Body of pancreas (tissue), 4 donors: ENCODE measurements around the gene C1orf198. TPM values are rescaled to one million over a fixed set of nuclear protein-coding genes. Genes with fewer than 3 reads are reported as not detected.

Experiments used
- ATAC-seq: fragments of 150-250 bp; one replicate; pipeline ENCODE4 v1.9.1; 2016
- DNase-seq, 4 donors: peaks; one replicate each; pipeline ENCODE4 v3.0.0-alpha.2; 2019
- H3K27ac ChIP-seq, 4 donors: fragments of 200-600 bp; sonication (generic); 1 replicate in 3 of 4; 2 replicates in 1 of 4; pipeline versions ENCODE4 v1.5.1 to v1.6.1; 2016 to 2019; ENCODE audit warnings: mild to moderate bottlenecking in 1 of 4, mixed read lengths in 1 of 4, moderate library complexity in 1 of 4
- H3K27me3 ChIP-seq, 2 donors: fragments of 200-600 bp; sonication (generic); one replicate each; pipeline ENCODE4 v1.6.0; 2016; ENCODE audit warnings: mild to moderate bottlenecking in 1 of 2
- H3K36me3 ChIP-seq, 2 donors: fragments of 200-600 bp; sonication (generic); replicated peaks in 1 of 2; 2 replicates each; pipeline ENCODE4 v1.5.1; 2016; ENCODE audit warnings: low read depth in 2 of 2; ENCODE audit not compliant: insufficient read depth in 1 of 2
- H3K4me1 ChIP-seq: fragments of 200-600 bp; sonication (generic); one replicate; pipeline ENCODE4 v1.6.0; 2016
- H3K4me3 ChIP-seq, 2 donors: fragments of 200-600 bp; sonication (generic); 1 replicate in 1 of 2; 2 replicates in 1 of 2; pipeline ENCODE4 v1.5.1; 2016 to 2019
- H3K9me3 ChIP-seq, 3 donors: fragments of 200-600 bp; sonication (generic); 1 replicate in 2 of 3; 2 replicates in 1 of 3; pipeline ENCODE4 v1.5.1; 2016
- POLR2A ChIP-seq, 3 donors: fragments of 450-650 bp; IDR thresholded peaks; one replicate each; pipeline ENCODE4 v1.6.1; 2016; ENCODE audit warnings: antibody characterized with exemption in 3 of 3, mild to moderate bottlenecking in 2 of 3
- WGBS, 2 donors: methylation state at CpG; one replicate each; pipeline ENCODE4 v1.1.5; 2017; 5-methylcytosine and 5-hydroxymethylcytosine counted together
- intact Hi-C: fragments of 100-400 bp; cut with DNase I; formaldehyde crosslinking; loops from one replicate; pipeline ENCODE4 v1.15.1; 2023
- total RNA-seq, 2 donors: library from RNA; depleted of rRNA; stranded (reverse); fragments of >200 nt; gene quantifications; one replicate each; pipeline ENCODE4 v1.1.0, GENCODE V29; 2016
- TF ChIP-seq, protein P1 (sequence below), 7 experiments: fragments of 450-650 bp in 4 of 7; fragments of 200-600 bp in 3 of 7; sonication (generic) in 3 of 7; IDR thresholded peaks; one replicate each; pipeline ENCODE4 v1.5.1; 2016 to 2019; ENCODE audit warnings: antibody characterized with exemption in 7 of 7

Gene C1orf198
- total RNA-seq, 2 donors from 2014 or later, result 29.0 to 66.7 TPM

- Histone ChIP-seq H3K27me3 (no peaks in the 10 kb centered on the region), H3K4me3 (no peak overlapping the region), H3K36me3 (no peaks in the 10 kb centered on the region), H3K27ac (no peak overlapping the region), H3K9me3 (peaks cover 0 to 5% (median 0%) of the 10 kb centered on the region in 3 donors), H3K4me1 (no peaks in the 10 kb centered on the region)
- intact Hi-C loops, result no loop called here
- 18 to 20% methylated on average over 8 of the region's 8 CpGs for WGBS, 2 donors
- TF ChIP-seq, protein P1, sequence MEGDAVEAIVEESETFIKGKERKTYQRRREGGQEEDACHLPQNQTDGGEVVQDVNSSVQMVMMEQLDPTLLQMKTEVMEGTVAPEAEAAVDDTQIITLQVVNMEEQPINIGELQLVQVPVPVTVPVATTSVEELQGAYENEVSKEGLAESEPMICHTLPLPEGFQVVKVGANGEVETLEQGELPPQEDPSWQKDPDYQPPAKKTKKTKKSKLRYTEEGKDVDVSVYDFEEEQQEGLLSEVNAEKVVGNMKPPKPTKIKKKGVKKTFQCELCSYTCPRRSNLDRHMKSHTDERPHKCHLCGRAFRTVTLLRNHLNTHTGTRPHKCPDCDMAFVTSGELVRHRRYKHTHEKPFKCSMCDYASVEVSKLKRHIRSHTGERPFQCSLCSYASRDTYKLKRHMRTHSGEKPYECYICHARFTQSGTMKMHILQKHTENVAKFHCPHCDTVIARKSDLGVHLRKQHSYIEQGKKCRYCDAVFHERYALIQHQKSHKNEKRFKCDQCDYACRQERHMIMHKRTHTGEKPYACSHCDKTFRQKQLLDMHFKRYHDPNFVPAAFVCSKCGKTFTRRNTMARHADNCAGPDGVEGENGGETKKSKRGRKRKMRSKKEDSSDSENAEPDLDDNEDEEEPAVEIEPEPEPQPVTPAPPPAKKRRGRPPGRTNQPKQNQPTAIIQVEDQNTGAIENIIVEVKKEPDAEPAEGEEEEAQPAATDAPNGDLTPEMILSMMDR (IDR thresholded peaks at IDR 0.05), result no peak
- TF ChIP-seq POLR2A (IDR thresholded peaks at IDR 0.05), result no peak
- no peak for ATAC-seq
- DNase-seq, result no peak
Measured at GRCh38 chr1:230879778-230880177, 11.5 kb upstream of the C1orf198 start.

DNA sequence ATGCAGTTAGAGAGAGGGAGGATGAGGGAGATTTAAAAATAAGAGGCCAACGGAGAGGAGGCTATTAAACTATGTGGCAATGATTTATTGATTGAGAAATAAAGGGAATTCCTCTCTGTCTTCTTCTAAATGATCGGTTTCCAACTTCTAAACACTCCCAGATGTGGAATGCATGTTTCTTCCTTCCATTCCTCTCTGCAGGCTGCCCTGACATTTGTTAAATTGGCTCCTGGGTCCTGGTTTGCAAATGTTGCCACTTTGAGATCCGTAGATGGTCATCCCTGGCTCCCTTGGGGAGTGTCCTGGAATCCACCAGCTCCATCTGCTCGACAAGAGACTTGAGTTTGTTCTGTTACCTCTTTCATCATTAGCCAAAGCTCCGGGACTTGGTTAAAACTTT is 10.3 kb upstream of the C1orf198 start:
- TF ChIP-seq, protein P1 (IDR thresholded peaks at IDR 0.05), result no peak
- no peak for TF ChIP-seq POLR2A (IDR thresholded peaks at IDR 0.05)
- no peak overlapping the region for H3K27ac ChIP-seq
- no peaks in the 10 kb centered on the region for H3K36me3 ChIP-seq
- no peaks in the 10 kb centered on the region for H3K27me3 ChIP-seq
- DNase-seq (peak in 3 of 4 donors; percentile 31 to 50 (median 36)), ATAC-seq (peak; percentile 55)
- no peaks in the 10 kb centered on the region for H3K9me3 ChIP-seq
- WGBS, 2 donors, result 34 to 35% methylated on average over 5 of the region's 5 CpGs
- no peaks in the 10 kb centered on the region for H3K4me1 ChIP-seq
- H3K4me3 ChIP-seq, result no peak overlapping the region
- intact Hi-C loops, result no loop called here

DNA sequence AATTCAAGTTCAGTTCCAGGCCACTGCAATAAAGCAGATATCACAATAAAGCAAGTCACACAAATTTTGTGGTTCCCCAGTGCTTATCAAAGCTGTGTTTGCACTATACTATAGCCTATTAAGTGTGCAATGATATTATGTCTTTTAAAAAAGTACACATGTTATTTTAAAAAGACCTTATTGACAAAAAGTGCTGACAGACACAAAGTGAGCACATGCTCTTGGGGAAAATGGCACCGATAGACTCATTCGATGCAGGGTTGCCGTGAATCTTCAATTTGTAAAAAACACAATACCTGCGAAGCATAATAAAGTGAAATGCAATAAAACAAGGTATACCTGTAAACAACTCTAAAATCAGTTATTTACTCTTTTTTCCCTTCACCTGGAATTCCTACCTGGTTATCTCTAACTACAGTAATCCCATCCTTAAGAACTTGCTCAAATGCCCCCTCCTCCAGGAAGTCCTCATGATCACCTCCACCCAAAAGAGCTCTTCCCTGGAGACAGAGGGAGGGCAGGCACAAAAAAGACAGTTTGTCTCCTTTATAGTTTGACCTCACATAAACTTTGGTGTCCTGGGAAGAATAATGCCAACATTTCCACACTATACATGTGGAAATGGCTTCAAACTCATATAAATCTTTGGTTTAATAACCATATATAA is 9.7 kb upstream of the C1orf198 start:
- WGBS, 2 donors, result 89 to 93% methylated on average over 4 of the region's 4 CpGs
- ATAC-seq, result no peak
- TF ChIP-seq, protein P1 (IDR thresholded peaks at IDR 0.05), result no peak

DNA sequence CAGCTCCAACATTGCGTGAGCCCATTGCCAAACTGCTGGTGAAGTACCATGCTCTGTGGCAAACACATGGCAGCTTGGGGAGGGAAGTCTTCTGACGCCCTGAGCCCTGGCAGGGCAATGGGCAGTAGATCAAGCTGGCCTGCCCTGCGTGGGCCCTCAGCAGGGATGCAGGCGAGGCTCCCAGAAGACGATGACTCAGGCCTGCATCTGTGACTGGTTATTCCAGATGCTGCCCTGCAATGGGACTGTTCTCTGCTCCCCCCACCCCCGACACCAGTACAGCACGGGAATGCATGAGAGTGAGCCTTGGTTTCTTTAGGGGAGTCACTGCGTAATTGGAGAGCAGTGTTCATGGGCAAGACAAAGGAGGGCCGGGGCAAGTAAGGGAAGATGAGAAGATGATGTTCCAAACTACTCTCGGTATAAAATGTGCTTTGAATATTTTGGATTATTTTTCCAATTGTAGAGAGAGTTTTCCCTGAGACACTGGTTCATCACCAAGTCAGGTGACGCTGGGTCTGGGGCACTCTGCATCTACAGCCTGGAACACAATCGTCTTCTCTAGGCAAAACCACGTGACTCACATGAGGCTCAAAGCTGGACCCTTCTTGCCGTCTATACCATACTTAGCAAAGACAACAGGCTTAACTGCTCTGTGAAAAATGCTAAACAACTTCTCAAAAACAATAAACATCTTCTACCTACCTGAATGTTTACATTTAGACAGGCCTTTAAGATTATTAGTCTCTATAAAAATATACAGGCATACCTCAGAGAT is 9.0 kb upstream of the C1orf198 start:
- Histone ChIP-seq H3K4me1 (no peaks in the 10 kb centered on the region), H3K27ac (no peak overlapping the region), H3K4me3 (no peak overlapping the region), H3K27me3 (no peaks in the 10 kb centered on the region), H3K36me3 (no peaks in the 10 kb centered on the region), H3K9me3 (no peaks in the 10 kb centered on the region)
- no peak for TF ChIP-seq POLR2A (IDR thresholded peaks at IDR 0.05)
- TF ChIP-seq, protein P1 (IDR thresholded peaks at IDR 0.05), result no peak
- DNase-seq (no peak), ATAC-seq (no peak)
- intact Hi-C loops, result no loop called here
- WGBS, 2 donors, result 81 to 85% methylated on average over 14 of the region's 14 CpGs

More for the DNA sequence above, 9.7 kb upstream of the C1orf198 start:
- Histone ChIP-seq H3K27me3 (no peaks in the 10 kb centered on the region), H3K27ac (no peak overlapping the region), H3K9me3 (no peaks in the 10 kb centered on the region), H3K36me3 (no peaks in the 10 kb centered on the region), H3K4me3 (no peak overlapping the region), H3K4me1 (no peaks in the 10 kb centered on the region)
- intact Hi-C loops, result no loop called here
- no peak for DNase-seq
